ENCODE results near the gene RBM23.

The RBM23 gene

DNA sequence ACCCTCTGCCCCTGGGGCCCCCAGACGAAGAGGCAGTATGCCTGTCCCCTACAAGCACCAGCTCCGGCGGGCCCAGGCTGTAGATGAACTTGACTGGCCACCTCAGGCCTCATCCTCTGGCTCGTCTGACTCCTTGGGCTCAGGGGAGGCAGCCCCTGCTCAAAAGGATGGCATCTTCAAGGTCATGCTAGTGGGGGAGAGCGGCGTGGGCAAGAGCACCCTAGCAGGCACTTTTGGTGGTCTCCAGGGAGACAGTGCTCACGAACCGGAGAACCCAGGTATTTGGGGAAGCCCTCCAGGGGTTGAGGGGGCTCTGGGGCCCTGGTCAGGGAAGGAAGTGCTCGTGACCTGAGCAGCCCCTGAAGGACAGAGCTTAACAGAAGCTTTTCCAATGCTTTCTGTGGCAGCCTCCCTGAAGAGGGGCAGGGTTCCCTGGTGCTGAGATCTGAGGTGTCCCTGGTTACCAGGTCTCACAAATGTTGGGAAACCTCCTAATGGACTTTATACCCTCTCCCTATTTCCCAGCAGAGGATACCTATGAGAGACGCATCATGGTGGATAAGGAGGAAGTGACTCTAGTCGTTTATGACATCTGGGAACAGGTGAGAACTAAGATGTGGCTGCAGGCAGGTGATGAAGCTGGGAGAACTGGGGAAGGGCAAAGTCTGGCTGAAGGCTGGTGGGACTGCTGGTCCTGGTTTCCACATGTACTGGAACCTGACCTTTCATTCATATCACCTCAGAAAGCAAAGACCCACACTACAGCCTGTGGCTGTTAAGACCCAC lies 34.0 kb downstream of the RBM23 start:
- no peak for DNase-seq

DNA sequence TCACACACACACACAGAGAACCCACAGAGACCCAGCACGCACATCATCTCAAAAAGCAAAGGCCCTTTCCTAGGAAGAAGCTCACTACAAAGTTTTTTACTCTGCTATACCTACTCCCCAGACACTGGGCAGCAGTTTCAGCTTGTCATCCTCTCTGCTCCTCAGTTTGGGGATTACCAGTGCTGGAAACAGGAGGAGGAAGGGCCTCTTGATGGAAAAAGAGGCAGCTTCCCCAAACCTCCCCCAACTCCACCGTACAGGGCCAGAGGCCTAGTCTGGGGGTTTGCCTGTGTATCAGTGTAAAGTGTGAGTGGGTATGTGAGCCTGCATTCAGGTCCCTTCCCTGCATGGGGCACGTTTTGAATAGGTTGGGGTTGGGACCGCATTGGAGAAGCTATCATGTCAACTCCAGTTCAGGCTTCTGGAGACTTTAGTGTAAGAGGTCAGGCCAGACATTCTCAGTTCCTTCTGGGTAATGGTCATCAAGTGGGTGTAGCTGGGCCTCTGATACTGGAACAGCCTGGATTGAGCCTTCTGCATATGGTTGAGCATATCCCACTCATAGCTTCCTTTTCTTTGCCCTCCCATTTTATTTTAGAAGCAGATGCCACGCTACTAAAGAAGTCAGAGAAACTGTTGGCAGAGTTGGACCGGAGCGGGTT lies 34.7 kb downstream of the RBM23 start:
- no peak for DNase-seq

GRCh38 chr14:22883173-22883976 lies 35.6 kb downstream of the RBM23 start, which contains the start of gene REM2:
Gene REM2, plus strand, starts transcription at chr14:22883222. Its CDS starts 66 bp downstream, at chr14:22883288.
- no peak for DNase-seq

- DNase-seq, result no peak
These were observed 36.3 kb downstream of the RBM23 start for GRCh38 chr14:22882529-22883172.

GRCh38 chr14:22882064-22882463 lies 36.9 kb downstream of the RBM23 start:
- DNase-seq, result no peak

- DNase-seq, result no peak
These were observed 40.4 kb downstream of the RBM23 start for GRCh38 chr14:22878271-22879246.

DNA sequence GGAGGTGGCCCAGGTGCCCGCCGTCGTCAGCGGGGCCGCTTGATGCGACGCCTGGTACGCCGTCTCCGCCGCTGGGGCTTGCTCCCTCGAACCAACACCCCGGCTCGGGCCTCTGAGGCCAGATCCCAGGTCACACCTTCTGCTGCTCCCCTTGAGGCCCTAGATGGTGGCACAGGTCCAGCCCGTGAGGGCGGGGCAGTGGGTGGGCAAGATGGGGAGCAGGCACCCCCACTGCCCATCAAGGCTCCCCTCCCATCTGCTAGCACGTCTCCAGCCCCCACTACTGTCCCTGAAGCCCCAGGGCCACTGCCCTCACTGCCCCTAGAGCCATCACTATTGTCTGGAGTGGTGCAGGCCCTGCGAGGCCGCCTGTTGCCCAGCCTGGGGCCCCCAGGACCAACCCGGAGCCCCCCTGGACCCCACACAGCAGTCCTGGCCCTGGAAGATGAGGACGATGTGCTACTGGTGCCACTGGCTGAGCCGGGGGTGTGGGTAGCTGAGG lies 41.9 kb downstream of the RBM23 start:
- no peak for DNase-seq

GRCh38 chr14:22875748-22876319 lies 43.1 kb downstream of the RBM23 start:
- DNase-seq, result no peak

- DNase-seq, result no peak
These were observed 43.8 kb downstream of the RBM23 start for GRCh38 chr14:22875003-22875747.

DNA sequence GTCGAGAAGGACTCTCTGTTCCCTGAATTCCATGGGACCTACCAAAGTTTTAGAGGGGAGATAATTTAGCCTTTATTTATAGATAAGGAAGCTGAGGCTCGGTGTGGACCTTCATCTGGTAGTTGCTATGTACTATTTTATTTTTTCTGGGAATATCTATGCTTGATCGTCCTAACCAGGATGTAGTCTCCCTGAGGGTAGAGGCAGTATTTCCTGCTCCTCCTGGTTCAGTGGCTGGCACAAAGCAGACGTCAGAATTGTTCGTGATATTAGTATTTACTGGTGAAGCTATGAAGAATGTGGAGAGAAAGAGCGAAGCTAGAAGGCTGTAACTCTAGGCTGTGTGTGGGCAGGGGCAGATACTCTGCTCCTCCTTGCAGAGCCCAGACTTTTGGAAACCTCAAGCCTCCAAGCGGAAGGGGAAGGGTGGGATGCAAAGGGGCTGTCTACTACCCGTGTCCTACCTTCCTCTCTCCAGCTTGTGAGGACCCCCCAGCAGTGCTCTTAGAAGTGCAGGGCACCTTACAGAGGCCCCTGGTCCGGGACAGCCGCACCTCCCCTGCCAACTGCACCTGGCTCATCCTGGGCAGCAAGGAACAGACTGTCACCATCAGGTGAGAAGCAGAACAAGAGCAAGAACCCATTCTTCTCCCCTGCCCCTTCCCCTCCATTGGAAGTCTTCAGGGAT lies 46.0 kb downstream of the RBM23 start:
- DNase-seq, result no peak

DNA sequence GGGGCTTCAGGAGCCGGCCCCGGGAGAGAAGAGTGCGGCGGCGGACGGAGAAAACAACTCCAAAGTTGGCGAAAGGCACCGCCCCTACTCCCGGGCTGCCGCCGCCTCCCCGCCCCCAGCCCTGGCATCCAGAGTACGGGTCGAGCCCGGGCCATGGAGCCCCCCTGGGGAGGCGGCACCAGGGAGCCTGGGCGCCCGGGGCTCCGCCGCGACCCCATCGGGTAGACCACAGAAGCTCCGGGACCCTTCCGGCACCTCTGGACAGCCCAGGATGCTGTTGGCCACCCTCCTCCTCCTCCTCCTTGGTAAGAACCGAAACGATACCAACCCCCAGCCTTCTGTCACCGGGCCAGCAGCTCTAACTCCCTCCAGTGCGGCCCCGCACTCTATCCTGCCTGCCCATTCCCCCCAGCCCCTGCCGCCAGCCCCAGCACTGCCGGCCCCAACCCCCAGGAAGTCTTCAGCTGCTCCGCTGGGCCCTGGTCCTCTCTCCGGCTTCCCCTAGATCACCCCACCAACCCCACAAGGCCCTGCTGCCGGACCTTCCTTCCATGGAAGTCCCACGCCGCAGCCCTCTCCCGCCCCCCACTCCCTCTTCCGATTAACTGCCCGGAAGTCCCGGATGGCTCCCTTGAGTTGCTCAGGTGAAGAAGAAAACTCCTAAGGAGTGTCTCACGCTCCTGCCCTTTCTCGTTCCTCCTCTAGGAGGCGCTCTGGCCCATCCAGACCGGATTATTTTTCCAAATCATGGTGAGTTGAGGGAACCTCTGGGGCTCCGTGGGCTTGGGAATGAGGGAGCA lies 46.7 kb downstream of the RBM23 start:
- peak; percentile 86 for DNase-seq

DNA sequence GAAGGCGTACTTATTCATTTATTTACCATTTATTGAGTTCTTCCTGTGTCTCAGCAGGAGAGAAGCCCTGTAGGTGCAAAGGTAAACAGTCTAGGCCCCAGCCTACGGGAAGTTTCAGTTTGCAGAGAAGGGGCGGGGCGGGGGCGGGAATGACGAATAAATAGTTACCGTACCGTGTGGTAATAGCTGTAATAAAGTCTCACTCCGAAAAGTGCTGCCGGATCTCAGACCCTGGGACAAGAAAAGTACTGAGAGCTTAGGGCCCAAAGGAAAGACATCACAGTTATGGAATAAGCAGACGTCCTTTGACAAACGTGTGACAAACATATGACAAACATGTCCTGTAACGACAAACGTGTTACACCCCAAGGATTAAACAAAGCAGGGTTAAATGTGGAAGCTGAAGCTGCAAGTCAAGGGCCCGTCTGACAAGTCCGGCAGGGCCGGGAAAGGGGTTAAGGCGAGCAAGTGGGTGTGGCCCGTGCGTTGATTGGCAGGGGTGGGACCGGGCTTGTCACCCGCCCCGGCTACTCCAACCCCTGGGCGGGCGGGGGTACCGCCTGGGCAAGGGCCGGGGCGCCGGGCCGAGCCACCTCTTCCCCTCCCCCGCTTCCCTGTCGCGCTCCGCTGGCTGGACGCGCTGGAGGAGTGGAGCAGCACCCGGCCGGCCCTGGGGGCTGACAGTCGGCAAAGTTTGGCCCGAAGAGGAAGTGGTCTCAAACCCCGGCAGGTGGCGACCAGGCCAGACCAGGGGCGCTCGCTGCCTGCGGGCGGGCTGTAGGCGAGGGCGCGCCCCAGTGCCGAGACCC lies 47.5 kb downstream of the RBM23 start, which contains the start of gene LRP10:
Gene LRP10, plus strand, starts transcription at position 517 of the 809 bp plus-strand sequence. CDS start 564 bp downstream, outside the sequence.
- peak; percentile 92 for DNase-seq

DNA sequence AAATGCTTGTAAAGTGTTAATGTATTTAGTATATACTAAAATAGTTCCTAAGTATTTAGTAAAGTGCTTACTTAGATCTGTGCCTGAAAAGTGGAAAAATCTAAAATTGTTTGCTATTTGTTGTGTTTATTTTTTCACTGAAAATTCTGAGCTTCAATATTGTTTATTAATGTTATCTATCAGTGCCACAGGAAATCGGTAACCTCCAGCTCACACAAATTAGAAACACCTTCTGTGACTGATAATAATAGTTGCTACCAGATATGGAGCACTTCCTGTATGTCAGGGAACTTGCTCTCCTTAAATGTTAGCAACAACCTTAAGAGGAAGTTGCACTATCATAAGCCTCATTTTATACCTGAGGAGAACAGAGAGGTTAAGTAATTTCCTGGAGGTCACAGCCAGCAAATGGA lies 48.1 kb downstream of the RBM23 start:
- no peak for DNase-seq

- DNase-seq, result no peak
These were observed 52.1 kb downstream of the RBM23 start for GRCh38 chr14:22866874-22867273.

- DNase-seq, result no peak
These were observed 53.2 kb downstream of the RBM23 start for GRCh38 chr14:22865424-22866405.

- DNase-seq, result no peak
These were observed 54.0 kb downstream of the RBM23 start for GRCh38 chr14:22864979-22865378.

- no peak for DNase-seq
These were observed 57.3 kb downstream of the RBM23 start for GRCh38 chr14:22861651-22862050.
